ENCODE results near the gene BCOR.

The BCOR gene

DNA sequence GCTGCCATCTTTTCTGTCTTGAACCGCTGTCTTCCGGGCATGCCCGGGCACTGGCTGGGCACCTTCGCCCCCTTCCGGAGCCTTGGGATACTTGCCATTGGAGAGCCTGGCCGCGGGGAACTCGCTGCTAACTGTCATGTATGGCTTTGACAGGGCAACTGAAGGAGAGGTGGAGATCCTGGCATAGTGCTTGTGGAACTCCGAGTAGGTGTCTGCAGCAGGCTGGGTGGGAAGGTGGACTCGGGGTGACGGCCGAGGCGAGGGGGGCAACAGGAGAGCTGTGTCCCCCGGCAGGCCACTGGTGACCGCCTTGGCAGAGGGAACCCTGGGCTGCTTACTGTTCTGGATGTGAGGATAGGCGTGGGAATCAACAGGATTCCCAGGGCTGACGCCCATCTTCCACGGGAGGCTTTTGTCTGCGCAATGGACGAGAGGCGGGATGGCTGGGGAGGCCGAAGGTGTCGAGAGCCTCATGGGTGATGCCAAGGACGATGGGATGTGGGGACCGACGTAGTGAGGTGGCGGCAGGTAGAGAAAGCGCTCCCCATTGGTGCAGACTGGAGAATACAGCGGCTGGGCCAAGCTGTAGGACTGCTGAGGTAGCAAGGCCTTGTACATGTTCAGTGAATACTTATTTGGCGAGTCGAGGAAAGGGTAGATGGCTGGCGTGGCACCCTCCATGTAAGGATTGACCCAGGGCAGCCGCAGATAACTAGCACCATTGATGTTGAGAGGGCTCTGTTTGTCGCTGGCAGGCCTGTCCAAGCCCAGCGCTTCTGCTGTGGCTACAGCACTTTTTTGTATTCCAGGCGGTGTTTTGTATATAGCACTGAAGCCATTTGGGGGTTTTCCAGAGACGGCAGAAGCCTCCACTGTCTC, 23.4 kb downstream of the BCOR start:
- no peak overlapping the region for H3K4me3 ChIP-seq (ENCODE audit: low read depth, low read length)
- in situ Hi-C loops (cut with HindIII; ENCODE audit: low sequenced_read_pairs): no loop called here
- no peak for DNase-seq (ENCODE audit: low read depth, low spot score)
- TF ChIP-seq, protein P1, sequence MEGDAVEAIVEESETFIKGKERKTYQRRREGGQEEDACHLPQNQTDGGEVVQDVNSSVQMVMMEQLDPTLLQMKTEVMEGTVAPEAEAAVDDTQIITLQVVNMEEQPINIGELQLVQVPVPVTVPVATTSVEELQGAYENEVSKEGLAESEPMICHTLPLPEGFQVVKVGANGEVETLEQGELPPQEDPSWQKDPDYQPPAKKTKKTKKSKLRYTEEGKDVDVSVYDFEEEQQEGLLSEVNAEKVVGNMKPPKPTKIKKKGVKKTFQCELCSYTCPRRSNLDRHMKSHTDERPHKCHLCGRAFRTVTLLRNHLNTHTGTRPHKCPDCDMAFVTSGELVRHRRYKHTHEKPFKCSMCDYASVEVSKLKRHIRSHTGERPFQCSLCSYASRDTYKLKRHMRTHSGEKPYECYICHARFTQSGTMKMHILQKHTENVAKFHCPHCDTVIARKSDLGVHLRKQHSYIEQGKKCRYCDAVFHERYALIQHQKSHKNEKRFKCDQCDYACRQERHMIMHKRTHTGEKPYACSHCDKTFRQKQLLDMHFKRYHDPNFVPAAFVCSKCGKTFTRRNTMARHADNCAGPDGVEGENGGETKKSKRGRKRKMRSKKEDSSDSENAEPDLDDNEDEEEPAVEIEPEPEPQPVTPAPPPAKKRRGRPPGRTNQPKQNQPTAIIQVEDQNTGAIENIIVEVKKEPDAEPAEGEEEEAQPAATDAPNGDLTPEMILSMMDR (IDR thresholded peaks at IDR 0.05; ENCODE audit: low read depth, low read length): no peak

DNA sequence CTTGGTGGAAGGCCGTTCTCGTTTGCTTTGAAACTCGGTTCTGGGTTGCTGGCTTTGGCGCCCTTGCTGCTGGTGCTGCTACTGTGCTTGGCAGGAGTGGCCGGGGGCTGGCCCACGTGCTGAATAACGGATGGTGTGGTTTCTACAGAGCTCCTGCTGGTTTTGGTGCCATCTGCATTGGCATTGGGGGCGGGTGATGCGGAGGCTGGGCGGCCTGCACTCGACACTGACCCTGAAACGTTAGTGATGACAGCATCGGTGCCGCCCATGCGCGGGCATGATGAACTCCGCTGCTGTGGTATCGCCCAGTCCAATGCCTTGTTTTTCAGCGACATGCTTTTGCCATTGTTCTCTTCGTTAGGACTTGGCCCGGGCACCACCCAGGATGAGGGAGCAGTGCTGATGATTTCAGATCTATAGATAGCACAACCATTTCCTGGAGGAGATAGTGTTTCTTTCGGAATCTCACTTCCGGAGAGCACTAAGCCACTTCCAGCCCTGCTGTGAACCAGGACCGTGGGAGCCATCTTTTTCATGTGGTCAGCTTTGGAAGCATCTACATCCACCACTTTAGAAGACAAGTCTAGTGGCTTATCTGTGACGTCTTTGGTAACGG, 24.2 kb downstream of the BCOR start:
- TF ChIP-seq, protein P1 (IDR thresholded peaks at IDR 0.05; ENCODE audit: low read depth, low read length): no peak
- no peak for DNase-seq (ENCODE audit: low read depth, low spot score)
- in situ Hi-C loops (cut with HindIII; ENCODE audit: low sequenced_read_pairs): no loop called here
- H3K4me3 ChIP-seq (ENCODE audit: low read depth, low read length): no peak overlapping the region

DNA sequence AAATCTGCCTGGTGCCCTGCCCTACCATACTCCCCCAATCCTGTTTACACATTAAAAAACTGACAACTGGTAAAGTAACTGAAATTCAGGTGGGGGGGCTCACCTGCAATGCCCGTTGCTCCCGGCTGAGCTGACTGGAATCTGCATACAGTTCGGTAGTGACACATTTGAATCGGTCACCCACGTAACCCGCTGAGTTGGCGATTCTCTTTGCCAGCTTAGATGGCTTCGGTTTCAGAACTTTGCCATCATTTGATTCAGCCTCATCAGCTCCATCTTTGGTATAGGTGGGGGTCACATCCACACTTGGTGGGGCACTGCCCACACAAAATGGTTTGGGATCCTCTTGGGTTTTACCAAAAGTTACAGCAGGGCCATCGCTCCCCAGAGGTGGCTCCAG, 25.5 kb downstream of the BCOR start:
- TF ChIP-seq, protein P1 (IDR thresholded peaks at IDR 0.05; ENCODE audit: low read depth, low read length): no peak
- DNase-seq (ENCODE audit: low read depth, low spot score): no peak
- in situ Hi-C loops (cut with HindIII; ENCODE audit: low sequenced_read_pairs): no loop called here

DNA sequence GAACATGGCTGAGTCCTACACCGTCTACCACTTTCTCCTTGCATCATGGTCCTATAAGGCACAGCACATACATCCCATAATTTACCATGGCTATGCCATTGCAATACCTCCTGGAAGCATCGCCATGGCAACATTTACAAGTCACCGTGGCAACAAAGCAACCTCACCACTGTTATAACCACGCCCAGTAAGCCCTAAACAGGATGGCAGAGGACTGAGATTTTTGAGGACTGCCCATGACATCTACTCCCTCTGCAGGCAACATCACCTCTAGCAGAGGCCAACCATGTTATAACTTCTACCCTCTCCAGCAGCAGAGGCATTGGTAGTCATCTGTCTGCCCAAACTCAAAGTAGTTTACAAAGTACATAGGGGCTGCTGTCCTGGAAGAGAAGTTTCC, 29.7 kb downstream of the BCOR start:
- no peak for DNase-seq (ENCODE audit: low read depth, low spot score)
- no peak overlapping the region for H3K4me3 ChIP-seq (ENCODE audit: low read depth, low read length)
- in situ Hi-C loops (cut with HindIII; ENCODE audit: low sequenced_read_pairs): no loop called here
- TF ChIP-seq, protein P1 (IDR thresholded peaks at IDR 0.05; ENCODE audit: low read depth, low read length): no peak

More for the DNA sequence above, 25.5 kb downstream of the BCOR start:
- H3K4me3 ChIP-seq (ENCODE audit: low read depth, low read length): no peak overlapping the region

DNA sequence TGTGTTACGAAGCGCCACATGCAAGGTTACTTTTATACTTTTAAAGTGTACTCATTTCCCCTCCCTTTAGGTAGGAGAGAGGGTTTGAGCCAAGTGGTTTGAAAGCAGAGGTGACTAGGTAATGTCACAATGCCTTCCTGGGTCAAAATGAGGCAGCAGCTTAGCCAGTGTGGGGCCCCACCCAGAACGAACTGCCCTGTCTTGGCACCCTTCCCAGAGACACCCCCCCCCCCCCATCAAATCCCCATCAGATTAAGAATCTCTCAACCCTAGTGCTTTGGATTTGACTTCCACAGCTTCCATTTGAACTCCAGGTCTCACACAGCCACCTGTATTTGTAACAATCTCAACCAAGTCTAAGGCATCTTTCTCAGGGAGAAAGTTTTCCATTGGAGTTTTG, 31.1 kb downstream of the BCOR start:
- in situ Hi-C loops (cut with HindIII; ENCODE audit: low sequenced_read_pairs): no loop called here
- no peak overlapping the region for H3K4me3 ChIP-seq (ENCODE audit: low read depth, low read length)
- TF ChIP-seq, protein P1 (IDR thresholded peaks at IDR 0.05; ENCODE audit: low read depth, low read length): no peak
- DNase-seq (ENCODE audit: low read depth, low spot score): no peak

DNA sequence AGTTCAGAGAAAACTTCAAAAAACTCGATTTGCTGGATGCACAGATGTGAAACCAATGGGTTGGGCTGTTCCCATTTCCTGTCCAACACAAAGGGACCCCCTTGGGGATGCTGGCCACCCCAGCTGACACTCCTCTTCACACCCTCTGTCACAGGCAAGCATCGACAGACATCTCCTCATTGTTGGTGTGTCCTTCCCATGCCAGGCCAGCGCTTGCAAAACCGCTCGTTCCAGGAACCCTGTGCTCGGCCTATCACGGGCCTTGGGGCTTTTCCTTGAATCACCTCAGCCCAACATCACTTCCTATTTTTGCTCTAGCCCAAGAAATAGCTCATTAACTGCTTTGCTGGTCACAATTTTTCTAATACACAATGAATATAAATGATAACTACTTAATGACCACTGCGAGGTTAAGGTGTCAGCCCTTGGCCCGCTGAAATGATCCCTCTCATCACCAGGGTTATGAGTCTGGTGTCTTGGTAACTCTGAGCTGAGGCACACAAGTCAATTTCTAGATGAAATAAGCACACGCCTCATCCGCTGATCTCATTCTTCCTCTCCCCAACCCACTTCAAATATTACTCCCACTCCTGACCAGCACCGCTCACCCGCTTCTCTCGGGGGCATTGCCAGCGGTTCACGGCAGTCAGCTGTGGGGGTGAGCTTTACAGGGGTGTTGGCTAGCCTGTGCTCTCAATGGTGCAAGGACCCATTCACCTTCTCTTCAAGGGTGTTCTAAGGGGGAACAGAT, 32.3 kb downstream of the BCOR start:
- TF ChIP-seq, protein P1 (IDR thresholded peaks at IDR 0.05; ENCODE audit: low read depth, low read length): no peak
- no peak for DNase-seq (ENCODE audit: low read depth, low spot score)
- in situ Hi-C loops (cut with HindIII; ENCODE audit: low sequenced_read_pairs): no loop called here

More for the DNA sequence above, 32.3 kb downstream of the BCOR start:
- no peak overlapping the region for H3K4me3 ChIP-seq (ENCODE audit: low read depth, low read length)

Measured in astrocyte of the spinal cord (primary cell).